Upper lobe of right lung (tissue), 1 donor: ENCODE measurements around the gene LRRC1. TPM values are rescaled to one million over a fixed set of nuclear protein-coding genes. Genes with fewer than 3 reads are reported as not detected.
A peak's percentile ranks its signal among the peaks of the same experiment; 100 is the strongest.

ENCODE experiments used
- ATAC-seq: fragments of 200-7000 bp; cut with Tn5 transposase; one replicate; pipeline ENCODE4 v1.9.1; 2020; ENCODE audit warnings: mild to moderate bottlenecking, moderate library complexity
- DNase-seq: peaks from one replicate; pipeline ENCODE4 v3.0.0-alpha.2; 2020
- H3K27ac ChIP-seq: fragments of 200-600 bp; one replicate; pipeline ENCODE4 v1.8.0; 2022
- H3K27me3 ChIP-seq: fragments of 200-600 bp; one replicate; pipeline ENCODE4 v1.8.0; 2022; ENCODE audit warnings: mild to moderate bottlenecking
- H3K36me3 ChIP-seq: fragments of 200-600 bp; one replicate; pipeline ENCODE4 v1.8.0; 2022
- H3K4me1 ChIP-seq: fragments of 200-600 bp; one replicate; pipeline ENCODE4 v1.8.0; 2022
- H3K4me3 ChIP-seq: fragments of 200-600 bp; one replicate; pipeline ENCODE4 v1.8.0; 2022; ENCODE audit warnings: mild to moderate bottlenecking
- H3K9me3 ChIP-seq: fragments of 200-600 bp; one replicate; pipeline ENCODE4 v1.8.0; 2022
- intact Hi-C: fragments of 100-400 bp; cut with DNase I; formaldehyde crosslinking; loops from one replicate; pipeline ENCODE4 v1.11.0; 2022
- total RNA-seq: library from RNA; stranded (reverse); fragmentation: NEBNext Ultra II Directional; extraction: Animal tissue kit (Norgen Biotek cat#: 25700); gene quantifications from one replicate; pipeline ENCODE4 v1.2.1, GENCODE V29; 2021
- TF ChIP-seq, protein P1 (sequence below): fragments of 200-600 bp; IDR thresholded peaks from one replicate; pipeline ENCODE4 v1.8.0; 2022; ENCODE audit warnings: antibody characterized with exemption
- donor health status: DM: no; HTN: yes; CAD: no; lungs with severe emphysema.

The LRRC1 gene
- total RNA-seq, 1 donor from 2014 or later, result 22.3 TPM

- Histone ChIP-seq H3K9me3 (no peaks in the 10 kb centered on the region), H3K27me3 (no peaks in the 10 kb centered on the region), H3K36me3 (no peaks in the 10 kb centered on the region), H3K4me3 (peak overlapping the region; percentile 84), H3K4me1 (peaks cover 11% of the 10 kb centered on the region), H3K27ac (peak overlapping the region; percentile 72)
- intact Hi-C loops, result no loop called here
- DNase-seq (no peak), ATAC-seq (no peak)
- TF ChIP-seq, protein P1, sequence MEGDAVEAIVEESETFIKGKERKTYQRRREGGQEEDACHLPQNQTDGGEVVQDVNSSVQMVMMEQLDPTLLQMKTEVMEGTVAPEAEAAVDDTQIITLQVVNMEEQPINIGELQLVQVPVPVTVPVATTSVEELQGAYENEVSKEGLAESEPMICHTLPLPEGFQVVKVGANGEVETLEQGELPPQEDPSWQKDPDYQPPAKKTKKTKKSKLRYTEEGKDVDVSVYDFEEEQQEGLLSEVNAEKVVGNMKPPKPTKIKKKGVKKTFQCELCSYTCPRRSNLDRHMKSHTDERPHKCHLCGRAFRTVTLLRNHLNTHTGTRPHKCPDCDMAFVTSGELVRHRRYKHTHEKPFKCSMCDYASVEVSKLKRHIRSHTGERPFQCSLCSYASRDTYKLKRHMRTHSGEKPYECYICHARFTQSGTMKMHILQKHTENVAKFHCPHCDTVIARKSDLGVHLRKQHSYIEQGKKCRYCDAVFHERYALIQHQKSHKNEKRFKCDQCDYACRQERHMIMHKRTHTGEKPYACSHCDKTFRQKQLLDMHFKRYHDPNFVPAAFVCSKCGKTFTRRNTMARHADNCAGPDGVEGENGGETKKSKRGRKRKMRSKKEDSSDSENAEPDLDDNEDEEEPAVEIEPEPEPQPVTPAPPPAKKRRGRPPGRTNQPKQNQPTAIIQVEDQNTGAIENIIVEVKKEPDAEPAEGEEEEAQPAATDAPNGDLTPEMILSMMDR, result no peak
Measured at GRCh38 chr6:53796791-53797190, 2.0 kb downstream of the LRRC1 start.

DNA sequence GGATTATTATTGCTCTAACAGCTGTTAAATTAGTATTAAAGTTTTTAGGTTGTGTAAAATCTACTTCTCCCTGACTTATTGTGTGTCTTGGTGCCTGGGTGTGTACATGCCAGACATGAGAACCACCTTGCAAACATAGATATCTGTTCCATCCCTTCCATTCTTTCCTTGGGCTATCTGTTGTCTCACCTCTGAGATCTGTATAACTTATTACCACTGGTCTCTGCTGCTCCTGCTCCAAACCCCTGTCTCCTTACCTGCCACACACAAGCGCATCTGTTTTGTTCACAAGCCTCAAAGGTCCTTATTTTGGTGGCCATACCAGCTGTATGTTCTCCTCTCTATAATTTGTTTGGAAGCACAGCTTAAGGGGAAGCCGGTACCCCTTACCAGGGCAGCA is 2.5 kb downstream of the LRRC1 start:
- Histone ChIP-seq H3K36me3 (no peaks in the 10 kb centered on the region), H3K27me3 (no peaks in the 10 kb centered on the region), H3K4me1 (peaks cover 11% of the 10 kb centered on the region), H3K27ac (no peak overlapping the region), H3K9me3 (no peaks in the 10 kb centered on the region), H3K4me3 (peak overlapping the region; percentile 84)
- intact Hi-C loops, result no loop called here
- TF ChIP-seq, protein P1, result no peak
- DNase-seq (no peak), ATAC-seq (no peak)

- Histone ChIP-seq H3K36me3 (no peaks in the 10 kb centered on the region), H3K27ac (no peak overlapping the region), H3K27me3 (no peaks in the 10 kb centered on the region), H3K9me3 (no peaks in the 10 kb centered on the region), H3K4me3 (no peak overlapping the region), H3K4me1 (peaks cover 3% of the 10 kb centered on the region)
- ATAC-seq, result no peak
- TF ChIP-seq, protein P1, result no peak
- intact Hi-C loops, result no loop called here
- DNase-seq, result no peak
Measured at GRCh38 chr6:53799340-53799739, 4.5 kb downstream of the LRRC1 start.

GRCh38 chr6:53801022-53801421 is 6.2 kb downstream of the LRRC1 start:
- Histone ChIP-seq H3K4me3 (no peak overlapping the region), H3K9me3 (no peaks in the 10 kb centered on the region), H3K4me1 (no peaks in the 10 kb centered on the region), H3K36me3 (no peaks in the 10 kb centered on the region), H3K27ac (no peak overlapping the region), H3K27me3 (no peaks in the 10 kb centered on the region)
- TF ChIP-seq, protein P1, result no peak
- intact Hi-C loops, result no loop called here
- DNase-seq (no peak), ATAC-seq (no peak)

DNA sequence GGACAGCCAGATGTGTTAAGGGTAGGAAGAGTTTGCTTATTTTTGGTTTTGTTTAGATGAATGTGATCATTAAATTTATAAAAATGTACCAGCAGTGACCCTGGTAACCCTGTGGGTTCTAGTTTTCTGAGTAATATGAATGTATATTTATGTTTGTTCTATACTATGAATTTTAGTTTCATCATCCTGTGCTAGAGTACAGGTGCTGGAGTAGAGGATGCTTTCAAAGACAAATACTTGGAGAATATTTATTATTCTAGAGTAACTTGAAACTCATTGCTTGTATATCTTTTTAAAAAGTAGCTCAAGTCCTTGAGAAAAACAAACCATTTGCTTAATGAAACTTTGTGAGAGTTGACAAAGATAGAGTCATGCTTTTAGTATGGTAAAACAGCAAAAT is 7.8 kb downstream of the LRRC1 start:
- Histone ChIP-seq H3K9me3 (no peaks in the 10 kb centered on the region), H3K27me3 (no peaks in the 10 kb centered on the region), H3K36me3 (no peaks in the 10 kb centered on the region), H3K4me3 (no peak overlapping the region), H3K27ac (no peak overlapping the region), H3K4me1 (no peaks in the 10 kb centered on the region)
- DNase-seq (no peak), ATAC-seq (no peak)
- intact Hi-C loops, result no loop called here
- TF ChIP-seq, protein P1, result no peak
